C1 segment of cervical spinal cord (tissue), 14 donors: ENCODE data around the gene MYLIP.

Experiments
- DNase-seq, 14 donors: peaks; one replicate each; lab custom pipeline; 2025; lab: John Stamatoyannopoulos, UW

MYLIP gene

DNA sequence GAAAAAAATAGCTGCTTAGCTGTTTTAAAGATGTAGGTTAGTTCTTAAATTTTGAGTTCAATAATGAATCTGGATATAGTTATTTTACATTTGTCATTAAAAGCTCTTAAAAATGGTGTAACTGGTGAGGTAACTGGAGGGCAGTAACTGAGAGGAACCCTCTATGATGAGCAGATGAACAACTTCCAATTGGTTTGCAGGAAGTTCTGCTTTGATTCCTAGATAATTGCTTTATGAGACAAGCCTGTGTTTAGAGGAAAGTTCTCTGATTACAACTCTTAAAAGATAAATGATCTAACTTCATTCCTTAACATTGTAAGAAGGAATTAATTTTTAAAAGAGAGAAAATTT is 8.5 kb downstream of the MYLIP start:
- no peak for DNase-seq

- no peak for DNase-seq
Measured at GRCh38 chr6:16139556-16139955, 10.7 kb downstream of the MYLIP start.

- no peak for DNase-seq
Measured at GRCh38 chr6:16140607-16141006, 11.7 kb downstream of the MYLIP start.

DNA sequence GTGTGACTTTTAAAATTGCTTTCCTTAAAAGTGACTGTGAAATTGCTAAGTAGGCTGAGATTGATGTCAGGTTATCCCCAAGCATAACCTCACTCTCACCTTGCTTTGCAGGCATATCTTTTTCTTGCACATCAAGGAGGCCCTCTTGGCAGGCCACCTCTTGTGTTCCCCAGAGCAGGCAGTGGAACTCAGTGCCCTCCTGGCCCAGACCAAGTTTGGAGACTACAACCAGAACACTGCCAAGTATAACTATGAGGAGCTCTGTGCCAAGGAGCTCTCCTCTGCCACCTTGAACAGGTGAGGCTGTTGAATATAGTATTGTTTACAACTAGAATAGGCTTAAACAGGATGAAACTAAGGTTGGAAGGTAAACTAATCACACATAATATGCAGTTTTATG is 12.6 kb downstream of the MYLIP start:
- no peak for DNase-seq

DNA sequence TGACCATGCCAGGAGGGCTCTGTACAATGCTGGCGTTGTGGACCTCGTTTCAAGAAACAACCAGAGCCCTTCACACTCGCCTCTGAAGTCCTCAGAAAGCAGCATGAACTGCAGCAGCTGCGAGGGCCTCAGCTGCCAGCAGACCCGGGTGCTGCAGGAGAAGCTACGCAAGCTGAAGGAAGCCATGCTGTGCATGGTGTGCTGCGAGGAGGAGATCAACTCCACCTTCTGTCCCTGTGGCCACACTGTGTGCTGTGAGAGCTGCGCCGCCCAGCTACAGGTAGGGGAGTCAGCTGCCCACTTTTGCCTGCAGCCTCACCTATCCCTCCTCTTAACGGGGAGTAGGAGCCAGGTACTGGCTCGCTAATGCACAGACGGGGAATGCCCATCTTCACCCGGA is 16.2 kb downstream of the MYLIP start:
- DNase-seq: no peak

- no peak for DNase-seq
Measured at GRCh38 chr6:16146028-16146427, 17.1 kb downstream of the MYLIP start.

DNA sequence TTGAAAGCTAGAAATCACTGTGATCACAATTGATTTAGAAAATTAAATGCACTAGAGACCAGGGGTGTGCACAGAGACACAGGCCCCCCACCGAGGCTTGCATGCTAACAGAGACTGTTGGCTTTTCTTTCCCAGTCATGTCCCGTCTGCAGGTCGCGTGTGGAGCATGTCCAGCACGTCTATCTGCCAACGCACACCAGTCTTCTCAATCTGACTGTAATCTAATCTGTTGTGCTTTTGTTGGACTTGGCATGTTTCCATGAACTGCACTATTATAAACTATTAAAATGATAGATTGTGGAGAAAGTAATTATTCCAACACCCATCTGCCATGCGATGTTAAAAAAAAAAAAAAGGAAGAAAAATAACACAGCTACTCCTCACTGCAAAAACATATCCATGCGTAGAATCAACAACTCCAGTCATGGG is 17.7 kb downstream of the MYLIP start:
- DNase-seq: no peak

DNA sequence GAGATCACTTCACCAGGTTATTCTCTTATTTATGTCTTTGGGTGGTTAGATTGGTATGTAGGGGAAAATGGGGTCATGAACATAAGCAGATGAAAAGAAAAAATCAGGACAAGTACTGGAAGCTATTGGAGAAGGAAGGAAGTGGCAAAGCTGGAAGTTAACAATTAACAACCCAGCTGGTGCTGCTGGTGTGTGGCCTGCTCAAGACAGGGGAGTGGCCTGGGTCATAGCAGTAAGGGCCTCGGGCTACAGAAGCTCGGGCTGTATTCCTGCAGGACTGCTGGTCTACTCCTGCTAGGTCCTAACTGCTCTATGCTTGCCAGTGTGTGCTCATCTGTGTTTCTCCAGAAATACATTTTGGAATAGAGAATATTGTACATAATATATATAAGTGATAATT is 19.6 kb downstream of the MYLIP start:
- DNase-seq: no peak

DNA sequence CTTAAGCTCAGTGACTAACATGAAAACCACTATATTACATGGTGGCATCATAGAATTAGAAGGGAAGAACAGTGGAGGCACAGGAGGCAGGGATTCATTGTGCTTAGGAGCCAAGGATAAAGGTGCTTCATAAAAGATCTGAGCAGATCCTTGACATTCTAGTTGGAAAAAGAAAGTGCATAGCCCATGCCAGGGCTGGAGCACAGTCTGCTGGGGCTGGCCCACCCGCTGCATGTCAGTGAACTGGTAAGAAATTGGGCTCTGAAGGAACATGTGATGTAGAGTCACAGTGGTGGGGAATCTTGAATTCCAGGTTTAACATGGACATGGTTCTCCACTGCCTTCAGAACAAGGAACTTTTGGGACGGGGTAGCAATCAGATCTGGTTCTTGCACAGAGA is 20.4 kb downstream of the MYLIP start:
- no peak for DNase-seq

DNA sequence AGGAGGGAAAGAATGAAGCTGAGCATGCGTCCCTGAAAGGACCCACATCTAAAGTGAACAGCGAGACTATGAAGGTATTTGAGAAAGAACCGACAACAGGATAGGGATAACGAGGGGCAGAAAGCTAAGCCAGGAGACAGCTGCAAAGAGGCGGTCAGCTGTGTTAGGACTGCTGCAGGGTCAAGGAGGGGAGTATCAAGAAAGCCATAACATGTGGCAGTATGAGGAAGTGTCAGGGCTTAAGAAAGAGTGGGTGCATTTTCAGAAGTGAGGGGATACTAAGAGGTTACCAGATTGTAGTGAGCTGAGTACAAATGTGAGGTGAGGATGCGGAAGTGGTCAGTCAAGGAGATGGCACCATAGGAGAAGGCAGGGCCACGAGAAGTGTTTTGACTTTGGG is 21.2 kb downstream of the MYLIP start:
- no peak for DNase-seq

DNA sequence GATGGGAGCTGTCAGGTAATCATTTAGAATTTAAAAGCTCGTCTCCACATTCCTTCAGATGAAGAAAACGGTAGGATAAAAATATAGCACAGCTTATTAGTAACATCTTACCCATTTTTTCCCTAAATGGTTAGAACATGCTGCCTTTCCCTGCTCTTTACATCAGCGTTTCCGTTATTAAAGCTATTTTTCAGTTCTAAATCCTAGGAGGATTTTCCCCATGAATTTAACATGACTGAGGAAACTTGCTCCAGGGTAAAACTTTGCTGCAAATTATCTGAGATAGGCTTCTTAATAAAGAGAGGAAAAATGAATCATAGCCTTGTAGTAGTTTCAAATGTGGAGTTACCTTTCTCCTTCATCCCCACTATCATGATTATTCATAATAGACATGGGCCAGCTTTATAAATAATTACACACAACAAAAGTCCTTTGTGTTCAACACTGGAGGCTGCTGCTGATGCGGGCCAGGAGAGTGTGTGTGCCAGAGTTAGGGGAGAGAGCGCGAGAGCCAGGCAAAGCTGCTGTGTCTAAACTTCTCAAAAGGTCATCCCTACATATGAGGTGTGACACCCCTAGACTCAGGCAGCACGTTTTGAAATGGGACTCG is 24.4 kb downstream of the MYLIP start:
- DNase-seq: peak in 3 of 14 donors; percentile 15 to 24 (median 18)

DNA sequence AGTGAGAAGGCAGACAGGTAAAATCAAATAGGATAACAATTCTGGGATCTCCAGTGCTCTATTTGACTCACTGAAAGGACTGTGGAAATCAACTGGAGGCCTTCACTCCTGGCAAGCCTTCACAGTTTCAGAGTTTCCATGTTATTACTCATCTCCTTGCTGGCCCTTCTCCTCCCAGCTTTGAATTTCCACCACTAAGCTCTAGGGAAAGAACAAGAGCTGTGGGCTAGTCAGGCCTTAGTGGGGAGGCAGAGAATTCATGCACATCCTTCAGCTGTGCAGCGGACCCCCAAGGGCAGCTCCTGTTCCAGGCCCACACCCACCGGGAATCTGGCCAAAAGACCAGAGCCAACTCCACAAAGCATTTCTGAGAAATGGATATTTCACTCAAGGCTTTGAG is 26.0 kb downstream of the MYLIP start:
- peak in 1 of 14 donors; percentile 31 for DNase-seq

DNA sequence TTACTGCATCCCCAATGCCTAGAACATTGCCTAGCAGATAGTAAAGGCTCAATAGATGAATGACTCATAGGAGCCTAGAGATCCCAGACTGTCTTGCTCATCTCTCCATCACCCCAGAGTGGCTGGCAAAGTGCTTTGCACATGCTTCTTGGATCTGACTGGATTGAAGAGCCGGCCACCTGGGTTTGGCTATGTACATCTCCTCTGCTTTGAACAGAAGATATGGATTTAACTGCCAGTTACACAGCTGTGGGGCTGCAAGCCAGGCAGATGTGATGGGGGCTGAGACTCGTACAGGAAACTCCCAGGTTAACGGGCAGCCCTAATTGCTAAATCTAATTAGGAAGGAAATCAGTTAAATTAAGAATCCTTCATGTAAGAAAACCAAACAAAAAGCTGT is 28.6 kb downstream of the MYLIP start:
- DNase-seq: no peak

DNA sequence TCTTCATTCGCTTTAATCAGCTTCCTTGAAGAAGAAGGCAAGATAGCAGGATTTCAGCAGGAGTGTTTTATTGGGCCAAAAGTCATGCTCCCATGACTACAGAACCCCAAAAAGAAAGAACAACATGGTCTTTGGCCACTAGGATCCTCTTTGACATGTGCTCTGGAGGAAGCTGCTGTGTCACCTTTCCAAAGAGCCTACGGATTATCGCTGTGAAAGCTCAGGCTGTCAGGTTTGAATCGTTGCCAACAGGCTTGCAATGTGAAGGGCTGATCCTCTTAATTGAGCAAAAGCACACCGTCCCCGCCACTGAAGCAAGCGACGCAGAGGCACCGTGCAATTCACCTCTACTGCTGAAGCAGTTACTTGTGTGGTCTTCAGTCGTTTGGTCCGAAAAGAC is 29.0 kb downstream of the MYLIP start:
- DNase-seq: peak in 1 of 14 donors; percentile 44

DNA sequence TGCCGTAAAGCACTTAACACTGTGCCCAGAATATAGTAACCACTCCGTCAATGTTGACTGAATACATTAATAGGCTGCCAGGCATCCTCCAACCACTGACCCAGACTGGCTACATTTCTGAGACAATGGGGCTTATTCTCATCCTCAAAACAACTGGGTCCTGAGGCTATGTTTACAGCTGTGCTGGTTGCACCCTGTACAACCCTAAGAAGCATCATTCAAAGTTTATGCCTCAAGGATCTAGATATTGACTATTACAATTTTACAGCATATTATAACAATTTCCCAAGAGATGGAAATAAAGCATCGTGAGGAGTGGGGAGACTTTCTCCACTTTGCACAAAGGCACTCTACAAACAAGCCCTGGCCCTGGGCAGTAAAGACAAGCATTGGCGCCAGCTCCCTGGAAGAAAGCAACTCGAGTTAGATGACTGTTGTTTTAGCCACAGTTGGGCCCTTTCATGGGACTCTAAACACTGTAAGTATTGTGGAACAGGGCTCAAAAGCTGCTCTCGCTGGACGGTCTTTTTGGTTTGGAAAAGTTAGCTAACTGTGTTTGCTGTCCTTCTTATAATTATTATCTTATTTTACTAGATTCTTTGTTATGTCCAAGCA is 30.2 kb downstream of the MYLIP start:
- peak in 12 of 14 donors; percentile 4 to 81 (median 47) for DNase-seq

- DNase-seq: no peak
Measured at GRCh38 chr6:16160794-16161193, 31.9 kb downstream of the MYLIP start.

DNA sequence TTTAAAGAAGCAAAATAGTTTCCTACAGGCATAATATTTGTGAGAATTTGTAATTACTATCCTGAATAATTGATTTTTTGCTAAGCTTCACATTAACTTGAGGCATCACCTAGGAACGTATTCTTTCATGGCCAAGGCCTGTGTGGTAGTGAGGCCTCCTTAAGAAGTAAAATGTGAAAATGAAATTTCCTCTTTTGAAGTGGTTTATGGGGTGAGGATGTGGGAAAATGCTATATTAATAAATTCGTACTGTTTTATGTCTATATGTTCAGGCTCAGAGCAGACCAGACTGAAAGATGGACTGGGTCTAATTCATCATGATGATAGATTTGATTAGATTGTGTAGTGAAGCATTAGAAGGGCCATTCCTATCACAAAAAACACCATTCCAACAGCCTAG is 33.1 kb downstream of the MYLIP start:
- DNase-seq: no peak

DNA sequence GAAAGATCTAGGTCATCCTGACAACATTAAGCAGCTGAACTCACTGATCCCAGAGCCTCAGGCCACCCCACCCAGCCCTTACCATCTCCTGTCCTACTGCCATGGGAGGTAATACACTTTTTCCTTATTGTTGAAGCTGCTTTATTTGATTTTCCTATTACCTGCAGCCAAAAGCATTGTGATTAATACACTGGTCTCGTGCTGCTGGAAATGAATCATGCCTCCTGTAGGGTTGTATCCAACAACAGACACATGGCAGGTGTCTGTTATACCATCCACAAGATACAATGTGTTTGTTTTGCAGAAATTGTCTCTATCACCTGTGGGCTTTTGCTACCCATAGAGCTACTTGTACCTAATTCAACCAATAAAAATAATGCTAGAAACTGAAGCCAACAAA is 34.2 kb downstream of the MYLIP start:
- DNase-seq: no peak

- DNase-seq: no peak
Measured at GRCh38 chr6:16163535-16164300, 34.8 kb downstream of the MYLIP start.

GRCh38 chr6:16165641-16166040 is 36.8 kb downstream of the MYLIP start:
- no peak for DNase-seq

- DNase-seq: no peak
Measured at GRCh38 chr6:16166871-16167608, 38.2 kb downstream of the MYLIP start.

DNA sequence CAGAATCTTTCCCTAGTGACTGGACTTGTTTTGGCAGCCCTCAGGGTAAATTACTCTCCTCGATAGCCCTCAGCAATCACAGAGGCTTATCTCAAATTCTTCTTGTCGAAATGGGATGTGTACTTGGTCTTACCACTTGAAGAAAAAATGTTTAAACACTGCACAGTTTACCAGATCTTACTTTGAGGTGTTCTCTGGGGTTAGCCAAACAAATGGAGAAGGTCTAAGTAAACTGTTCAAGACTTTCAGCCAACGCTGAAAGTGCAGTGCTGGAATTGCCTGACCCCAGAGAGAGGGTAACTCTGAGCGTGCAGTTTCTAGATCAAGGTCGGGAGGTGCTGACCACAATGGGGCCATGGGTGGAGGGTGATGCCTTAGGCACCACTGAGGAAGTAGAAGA is 39.2 kb downstream of the MYLIP start:
- no peak for DNase-seq
